Limb (tissue), 2 donors: ENCODE results near the gene ZKSCAN1.

ENCODE experiments used
- DNase-seq, 2 donors: peaks; one replicate each; pipeline ENCODE4 v3.0.0-alpha.2; 2016; ENCODE audit errors: extremely low spot score in 2 of 2

Gene ZKSCAN1

DNA sequence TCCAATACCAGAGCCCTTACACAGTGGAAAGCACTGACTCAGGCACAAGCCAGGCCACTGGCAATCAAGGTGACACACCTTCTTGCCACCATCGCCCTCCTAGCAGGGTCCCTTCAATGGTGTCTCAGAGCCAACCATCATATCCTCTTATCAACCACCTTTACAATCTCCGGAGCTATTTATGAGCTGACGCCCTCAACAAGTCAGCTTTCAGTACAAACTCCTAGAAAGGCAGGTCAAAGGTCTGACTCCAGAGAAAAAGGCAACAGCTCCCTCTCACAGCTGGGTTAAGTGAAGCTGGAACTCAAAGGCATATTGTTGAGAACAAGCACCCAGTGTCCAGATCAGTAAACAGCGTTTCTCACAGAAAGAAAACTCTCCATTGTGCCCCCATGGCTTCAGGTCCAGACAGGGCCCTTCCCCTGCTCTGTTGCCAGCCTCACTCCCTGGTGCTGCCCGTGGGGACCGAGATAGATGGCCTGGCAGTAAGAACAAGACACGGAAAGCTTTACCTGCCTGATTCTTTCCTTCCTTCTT is 63.7 kb downstream of the ZKSCAN1 start:
- DNase-seq: no peak

DNA sequence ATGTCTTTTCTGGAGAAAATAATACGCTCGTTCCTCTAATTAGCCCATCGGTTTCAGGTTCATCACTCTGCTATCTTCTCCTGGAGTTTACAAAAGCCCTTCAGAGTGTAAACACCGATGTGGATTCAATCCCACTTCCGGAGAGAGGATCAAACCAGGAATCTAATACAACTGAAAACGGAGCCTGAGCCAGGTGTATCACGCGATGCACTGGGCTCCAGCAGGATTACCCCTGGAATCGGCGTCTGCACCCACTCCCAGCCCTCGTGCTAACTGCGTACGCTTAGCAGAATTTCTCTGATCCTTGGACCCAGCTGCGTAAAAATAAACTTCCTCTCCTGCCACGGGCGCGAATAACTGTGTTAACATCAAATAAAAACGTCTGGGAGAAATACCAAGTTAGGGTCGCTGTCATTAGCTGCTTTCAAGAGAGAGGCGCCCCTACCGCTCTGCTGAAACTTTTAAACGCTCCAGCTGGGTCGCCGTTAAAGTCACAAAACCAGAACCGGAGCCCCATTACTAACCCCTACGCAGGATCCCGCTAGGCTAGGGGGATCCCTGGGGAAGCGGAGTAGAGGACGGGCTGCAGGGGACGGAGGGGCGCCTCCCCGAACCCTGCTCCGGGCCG is 65.6 kb downstream of the ZKSCAN1 start:
- DNase-seq: no peak

DNA sequence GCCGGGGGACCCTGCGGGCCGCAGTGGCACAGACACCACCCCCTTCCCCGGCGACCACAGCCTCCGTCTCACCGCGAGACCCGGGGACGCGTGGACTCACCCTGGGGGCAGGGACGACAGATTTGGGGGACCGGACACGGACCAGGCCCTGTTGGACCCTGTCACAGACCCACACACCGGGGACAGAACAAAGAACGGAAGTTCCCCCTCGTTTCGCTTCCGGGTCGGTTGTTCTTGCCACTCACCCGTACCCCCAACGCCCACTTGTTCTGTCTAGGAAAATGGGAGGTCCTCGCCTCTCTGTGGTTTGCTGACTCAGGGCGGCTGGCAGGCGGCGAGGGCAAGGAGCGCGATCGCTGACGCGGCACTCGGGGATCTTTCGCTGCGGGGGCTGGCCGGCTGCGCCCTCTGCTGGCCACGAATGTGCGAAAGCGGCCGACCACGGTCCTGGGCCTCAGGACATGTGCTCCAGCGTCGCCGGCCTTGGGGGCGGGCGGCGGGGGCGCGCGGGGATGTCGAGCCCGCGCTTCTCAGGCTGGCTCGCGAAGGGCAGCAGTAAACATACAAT is 66.2 kb downstream of the ZKSCAN1 start, which contains the start of gene ZNF3:
TSS of gene ZNF3 (minus strand) at position 189 of the 568 bp plus-strand sequence. CDS start 4,366 bp downstream, outside the sequence.
- DNase-seq: peak; percentile 97 to 98

- no peak for DNase-seq
These were observed 67.6 kb downstream of the ZKSCAN1 start for GRCh38 chr7:100082978-100083377.

- DNase-seq: no peak
These were observed 70.1 kb downstream of the ZKSCAN1 start for GRCh38 chr7:100085515-100085914.

DNA sequence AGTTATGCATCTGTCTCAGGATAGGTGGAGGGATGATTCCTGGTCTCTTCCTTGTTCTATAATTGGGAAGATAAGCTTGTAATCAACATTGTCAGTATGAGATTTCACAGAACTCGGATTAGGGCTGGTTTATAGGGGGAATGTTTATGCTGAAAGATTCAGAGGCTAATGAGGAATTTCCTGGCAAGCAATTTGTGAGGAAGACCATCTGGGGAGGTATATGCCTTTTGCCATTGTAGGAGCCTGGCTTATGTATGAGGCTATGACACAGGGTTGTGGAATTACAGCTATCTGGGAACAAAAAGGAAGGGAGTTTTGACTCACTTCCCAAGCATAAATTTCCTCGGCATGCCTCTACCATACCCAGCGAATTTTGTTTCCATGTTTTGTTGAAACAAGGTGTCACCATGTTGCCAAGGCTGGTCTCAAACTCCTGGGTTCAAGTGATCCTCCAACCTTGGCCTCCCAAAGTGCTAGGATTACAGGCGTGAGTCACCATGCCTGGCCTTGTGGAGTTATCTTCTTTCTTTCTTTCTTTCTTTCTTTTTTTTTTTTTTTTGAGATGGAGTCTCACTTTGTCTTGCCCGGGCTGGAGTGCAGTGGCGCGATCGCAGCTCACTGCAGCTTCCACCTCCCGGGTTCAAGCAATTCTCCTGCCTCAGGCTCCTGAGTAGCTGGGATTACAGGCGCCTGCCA is 71.8 kb downstream of the ZKSCAN1 start:
- no peak for DNase-seq

DNA sequence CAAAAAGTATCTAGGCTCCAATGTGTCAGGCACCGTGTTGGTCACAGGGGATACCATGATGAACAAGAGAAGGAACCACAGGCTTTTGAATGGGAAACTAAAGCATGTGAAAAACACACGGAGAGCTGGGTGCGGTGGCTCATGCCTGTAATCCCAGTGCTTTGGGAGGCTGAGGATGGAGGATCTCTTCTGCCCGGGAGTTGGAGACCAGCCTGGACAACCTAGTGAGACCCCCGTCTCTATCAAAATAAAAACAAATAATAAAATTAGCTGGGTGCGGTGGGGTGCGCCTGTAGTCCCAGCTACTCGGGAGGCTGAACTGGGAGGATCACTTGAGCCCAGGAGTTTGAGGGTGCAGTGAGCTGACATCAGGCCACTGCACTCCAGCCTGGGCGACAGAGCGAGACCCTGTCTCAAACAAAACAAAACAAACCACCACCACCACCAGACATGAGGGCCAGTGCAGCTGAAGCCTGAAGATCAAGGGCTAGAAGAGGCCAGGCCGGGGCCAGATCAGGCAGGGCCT is 72.8 kb downstream of the ZKSCAN1 start:
- DNase-seq: no peak

GRCh38 chr7:100088621-100089457 is 73.4 kb downstream of the ZKSCAN1 start, which contains the start of gene COPS6:
TSS of gene COPS6 (plus strand) at chr7:100088969. CDS start at chr7:100088991, 22 bp downstream.
- DNase-seq: peak; percentile 62 to 91

GRCh38 chr7:100089458-100090196 is 74.2 kb downstream of the ZKSCAN1 start:
- DNase-seq: no peak

DNA sequence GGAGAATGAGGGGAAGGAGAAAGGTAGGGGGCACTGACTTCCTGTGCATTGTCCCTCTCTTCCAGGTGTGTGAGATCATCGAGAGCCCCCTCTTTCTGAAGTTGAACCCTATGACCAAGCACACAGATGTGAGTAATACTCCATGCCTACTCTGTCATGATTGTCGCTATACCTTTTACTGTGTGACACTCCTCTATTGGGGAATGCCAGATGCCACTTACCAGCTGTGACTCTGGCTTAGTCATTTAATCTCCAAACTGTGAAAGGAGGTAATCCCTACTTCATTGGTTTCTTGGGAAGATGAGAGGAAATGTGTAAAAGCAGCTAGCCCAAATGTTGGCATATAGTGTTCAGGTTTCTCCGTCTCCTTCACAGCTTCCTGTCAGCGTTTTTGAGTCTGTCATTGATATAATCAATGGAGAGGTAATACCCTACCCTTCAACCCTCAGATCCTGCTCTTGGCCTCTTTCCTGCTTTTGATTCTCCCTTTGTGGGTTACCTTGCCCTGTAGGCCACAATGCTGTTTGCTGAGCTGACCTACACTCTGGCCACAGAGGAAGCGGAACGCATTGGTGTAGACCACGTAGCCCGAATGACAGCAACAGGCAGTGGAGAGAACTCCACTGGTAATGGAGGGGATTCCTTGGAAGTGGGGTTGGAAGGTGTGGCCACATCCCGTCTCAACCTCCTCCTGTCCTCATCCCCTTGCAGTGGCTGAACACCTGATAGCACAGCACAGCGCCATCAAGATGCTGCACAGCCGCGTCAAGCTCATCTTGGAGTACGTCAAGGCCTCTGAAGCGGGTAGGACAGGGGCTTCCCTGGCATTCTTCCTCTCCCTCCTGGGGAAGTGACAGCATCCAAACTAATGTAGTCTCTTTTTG is 75.4 kb downstream of the ZKSCAN1 start:
- no peak for DNase-seq
